Common myeloid progenitor, CD34-positive (primary cell): Measurements from ENCODE around the gene ACTR3C.

ENCODE experiments used
- CTCF ChIA-PET: fragments of 350-600 bp; sonication (Branson Sonifier 250); formaldehyde crosslinking; loops from one replicate; lab custom pipeline; 2021; ENCODE audit warnings: antibody characterized with exemption; lab: Charles Lee
- POLR2A ChIA-PET: fragments of 350-600 bp; sonication (Branson Sonifier 250); formaldehyde crosslinking; loops from one replicate; lab custom pipeline; 2021; ENCODE audit warnings: antibody characterized with exemption; lab: Charles Lee
- DNase-seq, 3 donors: peaks; one replicate each; pipeline versions ENCODE4 v3.0.0 to v3.0.0-alpha.2; 2013
- H3K27ac ChIP-seq, 2 experiments: 1 replicate in 1 of 2; 2 replicates in 1 of 2; pipeline ENCODE4 v1.7.0; 2013; ENCODE audit warnings: inconsistent platforms in 2 of 2, low read length in 2 of 2, mild to moderate bottlenecking in 2 of 2, low read depth in 1 of 2, moderate library complexity in 1 of 2; ENCODE audit not compliant: severe bottlenecking in 2 of 2, insufficient read depth in 1 of 2, poor library complexity in 1 of 2
- H3K27me3 ChIP-seq, 5 experiments: replicated peaks in 2 of 5; 1 replicate in 3 of 5; 2 replicates in 2 of 5; pipeline versions ENCODE4 v1.6.1 to v1.7.0; 2013; ENCODE audit warnings: low read length in 4 of 5, mild to moderate bottlenecking in 2 of 5, moderate library complexity in 2 of 5, inconsistent platforms in 1 of 5; ENCODE audit not compliant: insufficient read depth in 5 of 5, control insufficient read depth in 4 of 5
- H3K36me3 ChIP-seq, 4 experiments: 1 replicate in 2 of 4; 2 replicates in 2 of 4; pipeline versions ENCODE4 v1.6.1 to v1.7.0; 2013; ENCODE audit warnings: low read length in 3 of 4, control low read depth in 1 of 4, mild to moderate bottlenecking in 1 of 4; ENCODE audit not compliant: control insufficient read depth in 4 of 4, insufficient read depth in 4 of 4
- H3K4me1 ChIP-seq, 4 experiments: 1 replicate in 3 of 4; 2 replicates in 1 of 4; pipeline versions ENCODE4 v1.6.1 to v1.7.1; 2013; ENCODE audit warnings: low read length in 3 of 4, mild to moderate bottlenecking in 3 of 4, control low read depth in 1 of 4, inconsistent platforms in 1 of 4, moderate library complexity in 1 of 4; ENCODE audit not compliant: control insufficient read depth in 4 of 4, insufficient read depth in 4 of 4; ENCODE audit errors: control extremely low read depth in 1 of 4
- H3K4me3 ChIP-seq, 7 experiments: 1 replicate in 4 of 7; 2 replicates in 3 of 7; pipeline versions ENCODE4 v1.5.1 to v1.7.0; 2013; ENCODE audit warnings: mild to moderate bottlenecking in 7 of 7, low read length in 6 of 7, moderate library complexity in 6 of 7, inconsistent platforms in 2 of 7, low read depth in 2 of 7, control low read depth in 1 of 7; ENCODE audit not compliant: insufficient read depth in 4 of 7, control insufficient read depth in 1 of 7; ENCODE audit errors: extremely low read depth in 1 of 7
- H3K9me3 ChIP-seq, 5 experiments: 1 replicate in 4 of 5; 2 replicates in 1 of 5; pipeline versions ENCODE4 v1.6.1 to v1.7.1; 2013; ENCODE audit warnings: low read length in 4 of 5, mild to moderate bottlenecking in 2 of 5, inconsistent platforms in 1 of 5, low read depth in 1 of 5, moderate library complexity in 1 of 5; ENCODE audit not compliant: control insufficient read depth in 4 of 5, insufficient read depth in 2 of 5; ENCODE audit errors: control extremely low read depth in 1 of 5
- WGBS: methylation state at CpG from one replicate; pipeline ENCODE4 v1.1.5; 2013; ENCODE audit not compliant: insufficient coverage; 5-methylcytosine and 5-hydroxymethylcytosine counted together

ACTR3C gene

DNA sequence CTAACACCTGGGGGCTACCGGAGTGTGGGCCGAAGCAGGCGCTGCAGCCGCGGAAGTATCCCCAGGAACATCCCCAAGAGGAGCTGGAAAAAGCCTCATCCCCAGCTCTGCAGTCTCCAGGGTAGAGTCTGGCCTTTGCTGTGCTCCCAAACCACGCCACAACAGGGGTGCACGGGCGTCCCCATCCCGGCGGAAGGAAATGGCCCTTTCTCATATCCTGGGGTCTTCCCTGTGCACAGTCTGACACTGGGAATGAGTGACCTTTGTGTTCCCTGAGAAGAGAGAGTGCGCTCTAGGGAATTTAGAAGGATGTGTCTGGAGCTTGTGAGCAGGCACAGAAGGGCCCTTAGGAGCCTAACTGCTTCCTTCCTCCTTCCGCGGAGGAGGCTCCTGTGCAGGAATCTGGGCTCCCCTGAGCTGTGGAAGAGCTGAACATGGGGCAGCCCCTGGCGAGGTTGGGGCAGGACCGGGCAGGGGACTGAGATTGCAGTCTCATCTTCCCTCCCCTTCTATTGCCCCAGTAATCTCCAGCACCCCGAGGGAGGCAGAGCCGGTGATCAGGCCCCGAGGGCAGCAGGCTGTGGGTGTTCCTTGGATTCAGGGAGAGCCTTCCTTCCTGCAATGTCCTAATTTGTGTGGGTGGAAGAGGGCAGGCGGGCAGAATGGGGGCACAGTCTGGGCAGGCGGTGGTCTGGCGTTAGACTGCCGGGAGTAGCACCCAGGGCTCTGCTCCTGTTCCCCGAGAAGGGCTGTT is 46.6 kb upstream of the ACTR3C start:
- peak overlapping the region; percentile 57 to 96 (median 83) for H3K4me3 ChIP-seq
- peaks cover 23 to 68% (median 66%) of the 10 kb centered on the region in 4 experiments for H3K4me1 ChIP-seq
- DNase-seq, result no peak
- CTCF ChIA-PET, result interaction anchor here (0.7 to 2.6 kb wide), 10 partner anchors 8 to 79 kb away, joined by 3 to 22 read pairs (median 4); a partner anchor contains a TSS
- peak overlapping the region; percentile 96 to 97 for H3K27ac ChIP-seq
- H3K9me3 ChIP-seq, result no peaks in the 10 kb centered on the region
- POLR2A ChIA-PET, result interaction anchor here (1.1 to 2.8 kb wide), 4 partner anchors 8 to 54 kb away, joined by 4 to 13 read pairs (median 8); partner anchors contain the start of gene ZNF775
- H3K36me3 ChIP-seq, result peaks cover 5 to 51% (median 32%) of the 10 kb centered on the region in 4 experiments
- no peaks in the 10 kb centered on the region for H3K27me3 ChIP-seq
- 35% methylated on average over 18 of the region's 23 CpGs for WGBS

GRCh38 chr7:150368884-150369747 is 45.8 kb upstream of the ACTR3C start:
- DNase-seq, result peak in 2 of 3 donors; percentile 52 to 61
- ChIA-PET CTCF (interaction anchor here (0.7 to 4.4 kb wide), 10 partner anchors 9 to 79 kb away, joined by 3 to 27 read pairs (median 4); a partner anchor contains a TSS), POLR2A (interaction anchor here (1.1 to 2.8 kb wide), 5 partner anchors 9 to 53 kb away, joined by 3 to 13 read pairs (median 4); partner anchors contain the start of gene ZNF775)
- peak overlapping the region; percentile 96 to 97 for H3K27ac ChIP-seq
- WGBS, result under 1% methylated on average over 57 of the region's 58 CpGs
- no peaks in the 10 kb centered on the region for H3K9me3 ChIP-seq
- peaks cover 3 to 45% (median 28%) of the 10 kb centered on the region in 4 experiments for H3K36me3 ChIP-seq
- no peaks in the 10 kb centered on the region for H3K27me3 ChIP-seq
- H3K4me3 ChIP-seq, result peak overlapping the region; percentile 57 to 96 (median 83)
- peaks cover 31 to 76% (median 73%) of the 10 kb centered on the region in 4 experiments for H3K4me1 ChIP-seq

DNA sequence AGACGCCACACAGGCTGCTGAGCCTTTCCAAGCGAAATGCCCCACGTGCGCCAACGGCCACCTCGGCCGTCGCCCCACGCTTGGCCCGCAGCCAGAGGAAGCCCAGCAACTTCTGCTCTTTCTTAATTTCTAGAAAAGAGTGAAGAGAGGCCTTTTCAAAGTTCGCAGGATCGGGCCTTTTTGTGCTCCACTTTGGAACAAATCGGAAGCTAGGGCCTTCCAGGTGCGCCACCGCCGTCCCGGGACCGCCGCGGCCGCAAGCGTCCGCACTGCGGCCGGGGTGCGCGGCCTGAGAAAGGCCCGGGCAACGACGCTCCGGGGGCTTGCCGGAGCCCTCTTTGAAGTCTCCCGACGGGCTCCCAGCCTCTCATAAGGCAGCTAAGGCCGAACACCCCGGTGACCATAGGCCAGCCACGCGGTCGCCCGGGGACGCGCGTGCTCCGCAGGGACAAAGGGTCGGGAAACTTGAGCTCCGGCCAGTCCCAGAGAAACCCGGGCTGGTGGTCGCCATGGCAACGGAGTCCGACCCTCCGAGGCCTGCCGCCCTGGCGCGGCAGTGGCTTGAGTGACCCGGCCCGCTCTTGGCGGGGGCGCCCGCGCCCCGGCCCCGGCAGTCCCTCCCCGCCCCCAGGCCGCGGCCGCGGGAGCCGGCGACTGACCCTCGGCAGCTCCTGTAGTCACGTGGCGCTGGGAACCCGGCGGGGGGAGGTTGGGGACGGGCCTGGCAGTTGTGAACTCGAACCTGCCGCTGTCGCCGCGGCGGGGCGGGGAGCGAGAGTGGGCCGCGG is 44.9 kb upstream of the ACTR3C start, which contains the start of gene REPIN1:
Gene REPIN1 (plus strand): TSS at position 727 of the 788 bp plus-strand sequence. CDS start 890 bp downstream, outside the sequence.
- ChIA-PET POLR2A (interaction anchor here (1.6 to 2.8 kb wide), 3 partner anchors 10 to 36 kb away, joined by 3 to 13 read pairs (median 11); partner anchors contain the start of gene ZNF775), CTCF (interaction anchor here (0.9 to 4.4 kb wide), 2 partner anchors 10 to 11 kb away, joined by 4 to 27 read pairs; no protein-coding TSS in a partner anchor)
- WGBS, result under 1% methylated on average over 77 of the region's 85 CpGs
- DNase-seq, result peak; percentile 90 to 97 (median 96)
- H3K9me3 ChIP-seq, result no peaks in the 10 kb centered on the region
- H3K27me3 ChIP-seq, result no peaks in the 10 kb centered on the region
- peaks cover 3 to 37% (median 21%) of the 10 kb centered on the region in 4 experiments for H3K36me3 ChIP-seq
- peak within 1 kb of the TSS; percentile 57 to 96 (median 83) for H3K4me3 ChIP-seq
- peaks cover 39 to 78% (median 76%) of the 10 kb centered on the region in 4 experiments for H3K4me1 ChIP-seq
- peak within 1 kb of the TSS; percentile 96 to 97 for H3K27ac ChIP-seq

- peak overlapping the region; percentile 96 to 97 for H3K27ac ChIP-seq
- no peaks in the 10 kb centered on the region for H3K9me3 ChIP-seq
- CTCF ChIA-PET, result interaction anchor here (1.3 to 4.4 kb wide), 2 partner anchors 11 to 21 kb away, joined by 3 to 27 read pairs; no protein-coding TSS in a partner anchor
- H3K4me1 ChIP-seq, result peaks cover 42 to 78% (median 76%) of the 10 kb centered on the region in 4 experiments
- WGBS, result 30% methylated on average over 4 of the region's 8 CpGs
- H3K36me3 ChIP-seq, result peaks cover under 1 to 31% (median 17%) of the 10 kb centered on the region in 4 experiments
- POLR2A ChIA-PET, result interaction anchor here (1.6 to 2.8 kb wide), 3 partner anchors 11 to 37 kb away, joined by 3 to 13 read pairs (median 12); partner anchors contain the start of gene ZNF775
- H3K4me3 ChIP-seq, result peak overlapping the region in 4 of 7 experiments; percentile 83 to 96 (median 85)
- H3K27me3 ChIP-seq, result no peaks in the 10 kb centered on the region
- DNase-seq, result no peak
Measured at GRCh38 chr7:150367677-150368095, 44.3 kb upstream of the ACTR3C start.

DNA sequence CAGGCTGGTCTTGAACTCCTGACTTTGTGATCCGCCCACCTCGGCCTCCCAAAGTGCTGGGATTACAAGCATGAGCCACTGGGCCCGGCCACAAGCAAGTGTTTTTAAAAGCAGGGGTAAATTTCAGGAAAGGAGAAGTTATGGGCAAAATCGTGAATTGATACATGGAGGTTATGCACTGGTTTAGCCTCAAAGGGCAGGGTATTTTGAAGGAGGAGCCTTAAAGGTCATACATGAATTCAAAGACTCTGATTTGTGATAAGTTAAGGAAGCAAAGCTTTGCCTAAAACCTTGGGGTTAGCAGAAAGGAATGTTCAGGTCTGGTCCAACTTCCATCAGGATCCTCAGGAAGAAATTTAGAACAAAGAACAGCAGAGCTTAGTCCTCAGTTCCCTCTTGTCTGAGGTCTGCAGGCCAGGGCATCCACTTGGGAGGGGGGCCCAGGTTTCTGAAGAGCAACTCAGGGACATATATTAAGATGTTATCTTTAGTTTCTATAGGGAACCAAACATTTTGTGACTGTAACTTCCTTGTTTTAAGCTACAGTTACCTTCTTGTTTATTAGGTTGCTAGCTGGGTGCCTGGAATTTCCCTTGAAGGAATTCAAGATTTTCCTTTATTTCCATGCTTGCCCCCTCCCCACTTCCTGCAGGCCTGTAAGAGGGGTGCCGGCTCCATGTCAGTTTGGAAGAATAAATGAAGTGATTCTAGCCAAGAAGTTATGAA is 42.5 kb upstream of the ACTR3C start:
- peaks cover 48 to 89% (median 84%) of the 10 kb centered on the region in 4 experiments for H3K4me1 ChIP-seq
- POLR2A ChIA-PET, result interaction anchor here (1.4 to 2.2 kb wide), 2 partner anchors 11 to 13 kb away, joined by 4 to 12 read pairs; partner anchors contain the start of gene ZNF775
- H3K27me3 ChIP-seq, result no peaks in the 10 kb centered on the region
- peak overlapping the region; percentile 94 to 97 for H3K27ac ChIP-seq
- peaks cover 0 to 12% (median 1%) of the 10 kb centered on the region in 4 experiments for H3K36me3 ChIP-seq
- CTCF ChIA-PET, result interaction anchor here (0.9 to 4.4 kb wide), 6 partner anchors 9 to 62 kb away, joined by 3 to 27 read pairs (median 4); a partner anchor contains a TSS
- peak; percentile 63 to 93 (median 91) for DNase-seq
- H3K4me3 ChIP-seq, result peak overlapping the region in 2 of 7 experiments; percentile 33 to 41
- H3K9me3 ChIP-seq, result no peaks in the 10 kb centered on the region
- 62% methylated on average over 4 of the region's 5 CpGs for WGBS
